IPS-11a (cell line): Measurements from ENCODE around the gene PEX11A.

Experiments used
- H3K4me3 ChIP-seq: one replicate; pipeline ENCODE4 v1.5.1; 2013; ENCODE audit warnings: low read depth, low read length, control low read depth

The PEX11A gene, protein sequence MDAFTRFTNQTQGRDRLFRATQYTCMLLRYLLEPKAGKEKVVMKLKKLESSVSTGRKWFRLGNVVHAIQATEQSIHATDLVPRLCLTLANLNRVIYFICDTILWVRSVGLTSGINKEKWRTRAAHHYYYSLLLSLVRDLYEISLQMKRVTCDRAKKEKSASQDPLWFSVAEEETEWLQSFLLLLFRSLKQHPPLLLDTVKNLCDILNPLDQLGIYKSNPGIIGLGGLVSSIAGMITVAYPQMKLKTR

DNA sequence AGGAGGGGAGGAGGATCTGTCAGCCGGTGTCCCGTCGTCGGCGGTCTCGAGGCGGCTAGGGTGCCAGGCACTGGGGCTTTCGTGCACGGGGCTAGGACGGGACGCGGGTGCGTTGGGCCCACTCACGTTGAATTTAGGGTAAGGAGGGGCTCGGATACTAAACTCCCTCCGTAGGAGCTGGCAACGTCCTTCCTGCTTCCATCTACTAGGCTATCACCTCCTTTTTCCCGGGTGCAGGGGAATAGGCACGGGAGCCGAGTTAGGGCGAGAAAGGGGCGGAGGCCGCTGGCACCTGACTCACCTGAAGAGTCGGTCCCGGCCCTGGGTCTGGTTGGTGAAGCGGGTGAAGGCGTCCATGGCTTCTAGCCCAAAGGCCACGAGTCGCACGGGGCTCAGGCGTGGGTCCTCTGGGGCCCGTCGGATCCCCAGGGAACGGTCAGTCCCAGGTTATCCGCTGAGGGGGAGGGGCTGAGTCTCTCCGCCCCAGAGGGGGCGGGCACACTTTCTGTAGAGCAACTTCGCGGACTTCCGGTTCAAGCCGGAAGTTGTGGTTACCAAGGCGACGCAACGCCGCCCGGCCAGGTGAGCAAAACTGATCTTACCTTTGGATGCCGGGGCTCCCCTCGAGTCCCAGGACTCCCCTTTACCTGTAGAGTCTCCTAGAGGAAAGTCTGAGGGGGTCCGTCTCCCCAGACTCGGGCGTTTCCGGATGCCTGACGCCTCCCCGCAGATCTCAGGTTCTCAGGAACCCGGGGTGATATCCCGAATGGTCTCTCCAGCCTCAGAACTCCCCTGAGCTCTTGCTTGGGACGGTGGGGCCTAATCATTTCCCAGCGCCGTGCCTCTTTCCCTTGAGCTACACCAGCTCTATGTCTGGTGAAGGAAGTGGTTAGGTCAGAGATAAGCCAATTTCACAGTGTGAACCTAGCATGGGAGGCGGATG, at the start of gene PEX11A, which contains the start of gene WDR93:
Gene PEX11A (minus strand): TSS at position 479 of the 943 bp plus-strand sequence. CDS start 122 bp downstream, at position 357.
Gene WDR93 (plus strand): TSS at position 536 of the 943 bp plus-strand sequence. CDS start 10,936 bp downstream, outside the sequence.
- H3K4me3 ChIP-seq: peak within 1 kb of the TSS; percentile 89

DNA sequence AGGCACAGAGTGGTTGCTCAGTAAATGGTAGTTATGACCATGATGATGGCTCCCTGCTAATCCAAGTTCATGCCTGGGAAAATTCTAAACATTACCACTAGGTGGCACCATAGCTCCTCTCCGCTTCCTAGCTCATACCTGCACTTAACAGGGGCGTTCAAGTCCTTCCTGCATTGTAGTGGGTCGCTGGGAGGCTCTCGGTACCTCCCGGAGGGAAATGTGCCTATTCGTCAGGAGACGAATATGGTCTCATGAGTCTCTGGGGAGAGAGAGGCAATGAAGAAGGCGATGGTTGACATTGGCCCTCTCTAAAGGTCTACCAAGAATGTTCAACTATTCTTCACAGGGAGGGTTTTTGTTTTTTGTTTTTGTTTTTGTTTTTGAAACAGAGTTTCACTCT, 49.6 kb upstream of the PEX11A start:
- no peak overlapping the region for H3K4me3 ChIP-seq

DNA sequence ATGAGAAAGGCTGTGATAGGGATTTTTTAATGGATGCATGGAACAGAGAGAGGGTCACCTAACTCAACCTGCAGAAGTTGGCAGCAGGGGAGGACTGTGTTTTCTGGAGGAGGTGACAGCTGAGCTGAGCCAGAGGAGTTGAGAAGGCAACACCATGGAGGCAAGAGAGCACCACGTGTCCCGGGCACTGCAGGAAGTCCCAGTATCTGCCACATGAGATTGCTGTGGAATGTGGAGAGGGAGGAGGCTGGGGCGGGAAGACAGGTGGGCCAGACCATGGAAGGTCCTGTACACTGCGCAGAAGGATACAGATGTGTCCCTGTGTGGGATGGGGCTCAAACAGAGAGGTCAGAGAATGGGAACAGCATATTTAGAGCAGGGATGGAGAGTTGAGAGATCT, 45.2 kb upstream of the PEX11A start:
- no peak overlapping the region for H3K4me3 ChIP-seq

DNA sequence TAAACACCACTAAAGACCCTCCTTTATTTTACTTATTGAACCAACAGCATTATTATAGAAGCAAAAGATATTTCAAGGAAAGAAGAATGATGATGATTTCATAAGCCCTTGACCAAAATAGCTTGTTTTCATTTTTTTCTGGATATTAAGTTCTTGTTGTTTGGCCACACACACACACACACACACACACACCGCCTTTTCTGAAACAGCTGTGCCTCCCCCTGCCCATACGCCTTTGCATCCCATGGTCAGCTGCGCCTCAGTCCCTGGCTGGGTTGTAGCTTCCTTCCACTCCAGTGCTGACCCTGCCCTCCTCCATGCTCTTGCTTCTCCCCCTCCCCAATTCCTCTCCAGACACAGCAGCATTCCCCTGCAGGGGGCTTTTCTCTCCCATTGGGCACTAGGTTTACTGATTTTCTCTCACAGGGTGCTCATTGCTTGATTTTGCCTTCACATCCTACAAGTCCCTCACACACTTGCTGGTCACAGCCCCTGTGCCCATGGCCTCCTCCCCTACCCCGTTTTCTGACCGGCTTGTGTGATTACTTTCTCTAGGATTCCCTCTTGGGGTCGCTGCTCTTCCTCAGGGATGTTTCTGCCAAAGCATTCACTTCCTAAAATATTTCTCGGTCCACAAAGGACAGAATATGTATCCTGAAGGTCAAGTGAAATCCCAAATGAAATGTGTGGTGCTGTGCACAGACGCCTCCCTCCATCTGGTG, 42.1 kb upstream of the PEX11A start:
- H3K4me3 ChIP-seq: no peak overlapping the region

DNA sequence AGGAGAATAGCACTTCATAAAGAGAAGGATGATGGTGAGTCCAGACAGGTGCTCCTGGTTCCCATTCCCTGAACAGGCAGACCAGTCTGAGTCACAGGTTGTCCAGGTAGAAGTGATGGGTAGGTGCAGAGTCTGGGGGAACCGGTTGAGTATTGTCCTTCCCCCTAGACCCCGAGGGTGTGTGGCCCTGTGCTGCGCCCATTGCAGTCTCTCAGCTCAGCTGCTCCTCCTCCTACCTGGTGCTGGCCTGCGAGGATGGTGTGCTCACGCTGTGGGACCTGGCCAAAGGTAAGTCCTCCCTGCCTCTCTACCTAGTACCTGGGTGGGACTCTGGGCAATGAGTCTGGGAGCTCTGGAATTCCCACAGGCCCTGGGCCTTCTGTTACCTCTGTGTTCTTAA, 40.7 kb upstream of the PEX11A start:
- no peak overlapping the region for H3K4me3 ChIP-seq

DNA sequence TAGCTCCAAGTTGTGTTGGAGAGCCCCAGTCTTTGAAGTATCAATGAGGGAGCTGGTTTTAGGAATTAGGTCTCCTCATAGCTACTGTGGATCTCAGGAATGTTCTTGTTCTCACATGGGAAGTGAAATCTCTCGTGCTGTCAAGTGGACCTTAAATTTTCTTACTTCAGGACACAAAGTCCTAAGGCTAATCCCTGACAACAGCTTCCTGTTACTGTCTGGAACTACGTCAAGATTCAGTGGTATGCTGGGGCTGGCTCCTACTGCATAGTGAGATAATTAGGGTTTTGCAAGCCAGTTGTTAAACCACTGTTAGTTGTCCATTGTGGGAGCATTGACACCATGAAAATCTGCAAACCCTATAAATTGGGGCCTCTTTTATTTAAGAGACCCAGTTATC, 37.7 kb upstream of the PEX11A start:
- H3K4me3 ChIP-seq: no peak overlapping the region

DNA sequence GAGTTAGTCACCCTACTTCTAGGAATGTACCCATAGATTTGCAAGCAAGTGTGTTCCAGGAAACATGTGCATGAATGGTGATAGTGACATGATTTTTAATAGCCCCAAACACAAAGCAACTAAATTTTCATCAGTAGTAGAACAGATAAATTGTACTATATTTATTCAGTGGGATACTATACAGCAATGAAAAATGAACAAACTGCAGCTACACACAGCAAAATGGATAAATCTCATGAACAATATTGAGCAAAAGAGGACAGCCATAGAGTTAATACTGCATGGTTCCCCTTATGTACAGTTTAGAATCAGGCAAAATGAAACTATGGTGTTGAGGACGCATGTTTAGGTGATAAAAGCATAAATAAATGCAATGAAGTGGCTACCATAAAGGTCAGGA, 34.5 kb upstream of the PEX11A start:
- no peak overlapping the region for H3K4me3 ChIP-seq

DNA sequence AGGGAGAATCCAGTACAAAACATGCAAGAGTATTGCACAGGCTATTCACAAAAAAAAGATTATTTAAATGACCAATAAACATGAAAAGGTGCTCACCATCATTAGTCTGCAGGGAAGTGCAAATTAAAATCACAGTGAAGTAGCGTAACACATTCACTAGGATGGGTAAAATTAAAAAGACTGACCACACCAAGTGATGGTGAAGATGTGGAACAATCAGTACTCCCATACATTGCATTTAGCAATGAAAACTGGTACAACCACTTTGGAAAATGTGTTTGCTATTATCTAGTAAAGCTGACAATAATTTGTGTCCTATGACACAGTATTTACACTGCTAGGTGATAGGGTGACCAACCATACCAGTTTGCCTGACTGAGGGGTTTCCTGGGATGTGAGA, 34.1 kb upstream of the PEX11A start:
- H3K4me3 ChIP-seq: no peak overlapping the region

DNA sequence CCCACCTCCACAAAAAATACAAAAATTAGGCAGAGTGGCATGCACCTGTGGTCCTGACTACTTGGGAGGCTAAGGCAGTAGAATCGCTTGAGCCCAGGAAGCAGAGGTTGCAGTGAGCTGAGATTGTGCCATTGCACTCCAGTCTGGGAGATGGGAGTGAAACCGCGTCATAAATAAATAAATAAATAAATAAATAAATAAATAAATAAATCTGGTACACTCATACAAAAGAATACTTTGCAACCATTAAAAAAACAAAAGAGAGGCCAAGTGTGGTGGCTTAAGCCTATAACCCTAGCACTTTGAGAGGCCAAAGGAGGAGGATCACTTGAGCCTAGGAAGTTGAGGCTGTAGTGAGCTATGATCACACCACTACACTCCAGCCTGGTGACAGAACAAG, 32.5 kb upstream of the PEX11A start:
- no peak overlapping the region for H3K4me3 ChIP-seq

DNA sequence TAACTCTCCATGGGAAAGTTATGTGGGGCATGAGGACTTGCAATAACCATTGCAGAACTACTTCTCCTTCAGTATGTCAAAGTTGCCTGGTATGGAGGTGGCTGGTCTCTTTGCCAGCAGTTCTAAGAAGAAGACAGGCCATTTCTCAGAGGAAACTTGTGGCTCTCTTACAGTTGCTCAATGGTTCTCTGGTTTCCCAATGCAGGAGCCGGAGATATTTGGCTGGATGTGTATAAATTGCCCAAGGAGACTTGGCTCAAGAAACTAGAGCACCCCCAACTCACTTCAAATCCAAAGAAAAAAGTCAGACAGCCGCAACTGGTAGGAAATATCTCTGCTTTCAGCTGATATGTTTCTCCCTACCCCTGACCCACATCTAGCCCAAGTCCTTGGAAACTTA, 24.2 kb upstream of the PEX11A start:
- H3K4me3 ChIP-seq: no peak overlapping the region

DNA sequence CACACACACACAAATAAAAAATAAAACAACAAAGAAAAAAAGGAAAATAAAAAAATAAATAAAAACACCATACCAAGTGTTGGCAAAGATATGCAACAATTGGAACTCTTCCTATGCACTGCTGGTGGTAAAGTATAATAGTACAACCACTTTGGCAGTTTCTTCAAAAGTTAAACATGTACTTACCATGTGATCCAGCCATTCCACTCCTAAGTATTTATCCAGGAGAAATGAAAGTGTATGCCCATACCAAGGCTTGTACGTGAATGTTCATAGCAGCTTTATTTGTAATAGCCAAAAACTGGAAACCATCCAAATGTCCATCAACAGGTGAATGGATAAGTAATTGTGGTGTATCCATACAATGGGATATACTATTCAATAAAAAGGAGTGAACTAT, 17.0 kb upstream of the PEX11A start:
- H3K4me3 ChIP-seq: no peak overlapping the region

DNA sequence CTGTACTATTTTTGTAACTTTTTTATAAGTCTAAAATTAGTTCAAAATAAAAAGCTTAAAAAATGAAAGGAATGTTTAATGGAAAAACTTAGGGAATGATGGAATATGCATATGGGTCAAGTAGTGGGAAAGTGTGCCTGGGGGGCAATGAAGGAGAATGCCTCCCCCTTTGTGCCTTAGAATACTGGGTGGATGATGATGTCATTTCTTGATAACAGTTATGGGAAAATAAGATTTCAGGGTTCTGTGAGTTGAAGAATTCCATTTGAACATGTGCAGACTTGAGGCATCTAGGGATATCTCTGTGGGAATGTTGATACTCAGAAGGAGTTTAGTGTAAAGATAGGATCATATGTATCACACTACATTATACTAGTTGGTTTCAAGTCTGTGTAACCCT, 13.9 kb upstream of the PEX11A start:
- H3K4me3 ChIP-seq: no peak overlapping the region

DNA sequence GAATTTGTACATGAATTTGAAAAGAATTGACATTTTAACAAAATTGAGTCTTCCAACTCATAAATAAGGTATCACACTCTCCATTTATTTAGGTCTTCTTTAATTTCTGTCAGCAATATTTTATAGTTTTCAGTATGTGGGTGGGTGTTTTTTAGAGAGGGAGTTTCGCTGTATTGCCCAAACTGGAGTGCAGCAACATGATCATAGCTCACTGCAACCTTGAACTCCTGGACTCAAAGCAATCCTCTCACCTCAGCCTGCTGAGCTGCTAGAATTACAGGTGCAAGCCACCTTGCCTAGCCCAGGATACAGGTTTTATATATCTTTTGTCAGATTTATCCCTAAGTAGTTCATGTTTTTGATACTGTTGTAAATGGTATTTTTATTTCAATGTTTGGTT, 4.6 kb upstream of the PEX11A start:
- no peak overlapping the region for H3K4me3 ChIP-seq

DNA sequence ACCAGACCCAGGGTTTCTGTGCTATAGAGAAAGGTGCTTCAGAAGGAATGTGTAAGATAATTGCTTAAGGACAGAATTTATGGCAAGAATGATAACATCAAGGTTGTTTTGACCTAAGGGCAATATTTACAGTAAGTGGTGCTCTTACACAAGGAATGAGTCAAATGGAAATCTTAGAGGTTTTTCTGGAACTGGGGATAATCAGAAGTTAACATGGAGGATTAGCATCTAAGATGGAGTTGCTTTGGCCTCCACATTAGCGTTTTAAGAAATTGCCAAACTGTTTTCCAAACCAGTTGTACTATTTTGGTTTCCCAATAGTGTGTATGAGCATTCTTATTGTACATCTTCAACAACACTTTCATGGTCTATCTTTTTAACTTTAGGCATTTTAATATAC, 3.1 kb upstream of the PEX11A start:
- H3K4me3 ChIP-seq: no peak overlapping the region

DNA sequence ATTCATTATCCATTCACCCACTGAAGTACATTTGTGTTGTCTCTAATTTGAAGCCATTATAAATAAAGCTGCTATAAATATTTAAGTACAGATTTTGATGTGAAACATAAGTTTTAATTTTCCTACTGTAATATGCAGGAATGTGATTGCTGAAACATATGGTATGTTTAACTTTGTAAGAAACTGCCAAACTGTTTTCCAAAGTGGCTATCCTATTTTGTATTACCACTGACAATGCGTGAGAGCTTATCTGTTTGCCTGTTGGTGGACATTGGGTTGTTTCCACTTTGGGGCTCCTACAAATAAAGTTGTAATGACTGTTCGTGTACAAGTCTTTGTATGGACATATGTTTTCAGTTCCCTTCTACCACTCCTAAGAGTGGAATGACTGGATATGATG, 2.5 kb upstream of the PEX11A start:
- no peak overlapping the region for H3K4me3 ChIP-seq

DNA sequence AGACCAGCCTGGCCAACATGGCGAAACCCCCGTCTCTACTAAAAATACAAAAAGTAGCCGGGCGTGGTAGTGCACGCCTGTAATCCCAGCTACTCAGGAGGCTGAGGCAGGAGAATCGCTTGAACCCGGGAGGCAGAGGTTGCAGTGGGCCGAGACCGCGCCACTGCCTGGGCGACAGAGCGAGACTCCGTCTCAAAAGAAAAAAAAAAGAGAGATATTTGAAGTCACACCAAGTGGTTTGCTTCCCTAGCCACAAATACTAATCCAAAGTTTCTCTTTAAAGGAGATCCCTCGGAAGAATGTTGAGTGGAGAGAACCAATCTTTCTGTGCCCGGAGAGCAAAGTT, 651 bp downstream of the PEX11A start:
- peak overlapping the region; percentile 89 for H3K4me3 ChIP-seq

DNA sequence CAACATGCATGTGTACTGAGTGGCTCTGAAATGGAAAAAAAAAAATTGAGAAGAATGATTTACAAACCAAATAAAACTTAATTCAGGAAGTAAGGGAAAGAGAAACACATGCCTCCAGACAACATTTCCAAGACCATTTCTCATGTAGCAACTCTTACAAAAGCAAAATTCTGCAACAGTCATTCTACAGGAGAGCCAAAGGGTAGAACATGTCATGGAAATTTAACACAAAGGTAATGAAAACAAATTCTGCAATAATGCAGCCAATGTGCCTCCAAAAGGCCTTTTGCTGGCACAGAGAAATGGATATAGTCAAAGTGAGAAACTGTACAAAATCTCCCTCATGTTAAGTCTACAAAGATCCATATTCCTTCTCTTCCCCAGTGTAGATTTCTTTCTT, 4.0 kb downstream of the PEX11A start:
- no peak overlapping the region for H3K4me3 ChIP-seq

DNA sequence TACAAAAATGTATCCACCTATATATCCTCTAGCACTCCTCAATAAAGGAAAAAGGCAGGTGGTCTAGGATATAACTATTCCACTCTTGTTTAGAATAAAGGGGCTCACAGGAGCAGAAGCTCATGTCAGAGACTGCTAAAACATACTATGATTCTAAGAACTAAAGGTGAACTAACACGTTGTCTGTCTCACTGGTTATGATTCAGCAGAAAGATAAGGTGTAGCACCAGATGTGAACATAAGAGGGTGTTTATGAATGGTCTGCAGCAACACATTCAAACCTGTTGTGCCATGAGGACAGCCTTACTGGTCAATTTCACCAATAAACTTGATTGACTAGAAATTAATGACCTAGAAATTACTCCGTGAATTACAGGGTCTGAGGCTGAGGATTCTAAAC, 4.6 kb downstream of the PEX11A start:
- no peak overlapping the region for H3K4me3 ChIP-seq

DNA sequence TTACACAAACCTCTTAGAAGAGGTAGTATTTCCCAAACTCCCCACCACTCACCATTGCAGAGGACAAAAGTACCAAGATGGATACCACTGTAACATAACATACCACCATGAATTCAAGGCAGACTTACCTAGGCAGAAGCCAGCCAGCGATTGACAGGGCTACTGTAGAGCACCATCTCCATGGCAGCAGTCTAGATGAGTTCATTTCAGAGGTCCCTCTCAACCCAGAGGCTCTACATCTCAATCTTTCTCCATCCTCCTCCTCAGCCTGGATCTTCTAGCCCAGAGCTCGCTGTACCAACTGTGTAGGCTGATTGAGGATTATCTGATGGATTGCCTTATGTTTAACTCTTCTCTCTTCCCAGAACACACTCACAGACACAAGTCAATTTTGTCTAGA, 9.4 kb downstream of the PEX11A start:
- H3K4me3 ChIP-seq: no peak overlapping the region

DNA sequence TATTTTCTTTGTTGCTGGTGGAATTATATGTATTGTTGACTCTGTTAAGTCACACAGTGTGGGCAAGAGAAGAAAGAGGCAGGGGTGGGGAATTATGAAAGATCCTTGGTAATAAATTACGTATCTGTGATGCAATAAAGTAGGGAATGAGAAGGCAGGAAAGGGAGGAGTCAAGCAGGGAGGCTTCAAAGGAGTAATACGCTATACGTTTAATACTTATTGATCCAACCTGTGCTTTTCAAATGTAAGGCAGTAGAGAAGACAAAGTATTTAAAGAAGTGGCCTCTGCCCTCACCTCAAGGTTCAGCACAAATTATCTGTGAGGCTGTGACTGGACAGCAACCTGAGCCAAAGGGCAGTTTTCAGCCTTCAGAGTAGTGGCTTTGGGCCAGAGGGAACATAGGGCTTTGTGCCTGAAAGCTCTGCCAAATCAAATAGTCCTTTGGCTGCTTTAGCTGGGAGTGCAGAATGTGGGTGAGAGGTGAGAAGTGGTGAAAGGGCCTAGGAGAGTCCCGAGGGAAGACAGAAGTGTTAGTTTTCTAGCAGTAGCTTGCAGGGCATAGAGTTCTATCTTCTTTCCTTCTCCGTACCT, 10.2 kb downstream of the PEX11A start:
- no peak overlapping the region for H3K4me3 ChIP-seq

DNA sequence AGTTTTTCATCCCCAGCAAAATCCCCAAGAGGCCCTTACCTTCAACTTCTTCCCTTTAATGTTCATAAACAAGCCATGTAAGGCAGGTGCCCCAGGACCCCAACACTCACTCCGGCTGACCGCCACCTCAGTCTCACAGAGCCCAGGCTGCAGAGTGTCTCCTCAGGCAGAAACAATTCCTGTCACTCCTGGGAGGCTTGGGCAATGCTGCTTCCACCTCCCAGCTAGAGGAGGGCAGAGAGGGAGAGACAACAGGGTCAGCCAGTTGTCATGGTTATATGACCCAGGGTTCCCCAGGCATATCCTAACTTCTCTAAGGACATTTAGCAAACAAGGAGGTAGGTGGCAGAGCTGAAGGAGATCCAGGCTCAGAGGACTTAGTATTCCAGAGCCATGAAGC, 11.3 kb downstream of the PEX11A start, which contains the start of gene PLIN1:
Gene PLIN1 (minus strand): TSS at position 156 of the 400 bp plus-strand sequence. CDS start 1,878 bp downstream, outside the sequence.
- H3K4me3 ChIP-seq: no peak within 1 kb of the TSS
